ENCODE results near the gene SLC25A11.
"Not testable (repeated sequence)": the region's sequence is repeated elsewhere in the genome, so short reads cannot be mapped to it uniquely, and the experiment has no call there.

Gene SLC25A11

DNA sequence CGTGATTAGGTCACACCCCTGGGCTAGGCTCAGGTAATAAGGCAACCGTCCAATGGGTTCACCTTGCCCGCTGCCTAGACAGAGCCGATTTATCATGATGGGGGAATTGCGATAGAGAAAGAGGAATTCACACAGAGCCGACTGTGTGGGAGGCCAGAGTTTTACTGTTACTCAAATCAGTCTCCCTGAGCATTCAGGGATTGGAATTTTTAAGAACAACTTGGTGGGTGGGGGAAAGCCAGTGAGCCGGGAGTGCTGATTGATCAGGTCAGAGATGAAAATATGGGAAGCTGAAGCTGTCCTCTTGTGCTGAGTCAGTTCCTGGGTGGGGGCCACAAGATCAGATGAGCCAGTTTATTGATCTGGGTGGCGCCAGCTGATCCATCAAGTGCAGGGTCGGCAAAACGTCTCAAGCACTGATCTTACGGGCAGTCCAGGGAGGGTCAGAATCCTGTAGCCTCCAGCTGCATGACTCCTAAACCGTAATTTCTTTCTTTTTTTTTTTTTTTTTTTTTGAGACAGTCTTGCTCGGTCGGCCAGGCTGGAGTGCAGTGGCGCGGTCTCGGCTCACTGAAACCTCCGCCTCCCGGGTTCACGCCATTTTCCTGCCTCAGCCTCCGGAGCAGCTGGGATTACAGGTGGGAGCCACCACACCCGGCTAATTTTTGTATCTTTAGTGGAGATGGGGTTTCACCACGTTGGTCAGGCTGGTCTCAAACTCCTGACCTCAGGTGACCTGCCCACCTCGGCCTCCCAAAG lies 13.1 kb downstream of the SLC25A11 start:
- not testable (repeated sequence) for H3K4me3 Mint-ChIP-seq; H3K36me3 Mint-ChIP-seq; H3K27me3 Mint-ChIP-seq; H3K9me3 Mint-ChIP-seq (ENCODE audit: low read depth); H3K27ac Mint-ChIP-seq; H3K4me1 Mint-ChIP-seq (ENCODE audit: low read depth)

DNA sequence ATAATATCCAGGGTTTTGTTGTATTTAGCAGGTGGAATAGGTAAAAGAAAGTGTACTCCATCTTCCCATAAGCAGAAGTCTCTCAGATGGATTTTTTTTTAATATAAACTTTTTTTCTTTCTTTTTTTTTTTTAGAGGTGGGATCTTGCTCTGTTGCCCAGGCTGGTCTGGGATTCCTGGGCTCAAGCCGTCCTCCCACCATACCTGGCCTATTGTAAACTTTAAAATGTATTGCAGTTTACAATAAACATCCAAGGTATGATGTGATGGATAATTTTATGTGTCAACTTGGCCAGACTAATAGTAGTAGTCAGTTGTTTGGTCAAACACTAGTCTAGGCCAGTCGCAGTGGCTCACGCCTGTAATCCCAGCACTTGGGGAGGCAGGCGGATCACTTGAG lies 18.5 kb downstream of the SLC25A11 start:
- peaks cover 2% of the 10 kb centered on the region for H3K4me1 Mint-ChIP-seq (ENCODE audit: low read depth)
- no peaks in the 10 kb centered on the region for H3K36me3 Mint-ChIP-seq
- H3K27me3 Mint-ChIP-seq, result no peaks in the 10 kb centered on the region
- H3K9me3 Mint-ChIP-seq (ENCODE audit: low read depth), result no peaks in the 10 kb centered on the region
- no peak overlapping the region for H3K4me3 Mint-ChIP-seq
- H3K27ac Mint-ChIP-seq, result no peak overlapping the region

DNA sequence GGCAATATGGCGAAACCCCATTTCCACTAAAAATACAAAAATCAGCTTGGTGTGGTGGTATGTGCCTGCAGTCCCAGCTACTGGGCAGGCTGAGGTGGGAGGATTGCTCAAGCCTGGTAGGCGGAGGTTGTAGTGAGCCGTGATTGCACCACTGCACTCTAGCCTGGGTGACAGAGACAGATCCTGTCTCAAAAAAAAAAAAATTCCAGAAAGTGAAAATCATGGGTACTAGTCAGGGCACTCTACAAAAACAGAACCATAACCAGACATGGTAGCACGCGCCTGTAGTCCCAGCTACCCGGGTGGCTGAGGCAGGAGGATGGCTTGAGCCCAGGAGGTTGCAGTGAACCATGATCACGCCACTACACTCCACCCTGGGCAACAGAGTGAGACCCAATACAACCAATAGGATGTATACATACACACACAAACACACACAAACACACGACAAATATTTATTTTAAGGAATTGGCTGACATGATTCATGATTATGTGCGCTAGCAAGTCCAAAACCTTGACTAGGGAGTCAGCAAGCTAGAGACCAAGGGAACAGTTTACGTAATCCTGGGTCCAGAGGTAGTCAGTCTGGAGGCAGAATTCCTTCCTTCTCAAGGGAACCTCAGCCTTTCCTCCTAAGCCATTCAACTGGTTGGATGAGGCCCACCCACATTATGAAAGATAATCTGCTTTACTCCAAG lies 19.3 kb downstream of the SLC25A11 start:
- peaks cover 2% of the 10 kb centered on the region for H3K4me1 Mint-ChIP-seq (ENCODE audit: low read depth)
- H3K4me3 Mint-ChIP-seq, result no peak overlapping the region
- H3K36me3 Mint-ChIP-seq, result no peaks in the 10 kb centered on the region
- no peaks in the 10 kb centered on the region for H3K27me3 Mint-ChIP-seq
- H3K27ac Mint-ChIP-seq, result no peak overlapping the region
- H3K9me3 Mint-ChIP-seq (ENCODE audit: low read depth), result no peaks in the 10 kb centered on the region

DNA sequence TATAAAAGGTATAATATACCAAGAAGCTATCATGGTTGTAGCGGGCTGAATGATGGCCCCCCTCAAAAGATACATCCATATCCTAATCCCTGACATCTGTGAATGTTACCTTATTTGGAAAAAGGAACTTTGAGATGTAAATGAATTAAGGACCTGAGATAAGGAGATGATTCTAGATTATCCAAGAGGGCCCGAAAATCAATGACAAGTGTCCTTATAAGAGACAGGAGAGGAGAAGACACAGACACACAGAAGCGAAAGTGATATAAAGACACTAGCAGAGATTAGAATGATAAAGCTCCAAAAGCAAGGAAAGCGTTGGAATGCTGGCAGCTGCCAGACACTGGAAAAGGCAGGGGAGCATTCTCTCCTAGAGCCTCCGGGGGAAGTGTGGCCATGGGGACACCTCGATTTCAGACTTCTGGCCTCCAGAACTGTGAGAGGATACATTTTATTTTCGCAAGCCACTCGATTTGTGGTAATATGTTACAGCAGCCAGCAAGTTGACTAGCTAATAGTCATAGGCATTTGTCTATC lies 20.3 kb downstream of the SLC25A11 start:
- Mint-ChIP-seq H3K4me1 (ENCODE audit: low read depth) (peaks cover 2% of the 10 kb centered on the region), H3K27me3 (no peaks in the 10 kb centered on the region)

GRCh38 chr17:4914551-4914950 lies 25.3 kb downstream of the SLC25A11 start:
- H3K4me3 Mint-ChIP-seq; H3K27ac Mint-ChIP-seq; H3K9me3 Mint-ChIP-seq (ENCODE audit: low read depth); H3K36me3 Mint-ChIP-seq; H3K4me1 Mint-ChIP-seq (ENCODE audit: low read depth); H3K27me3 Mint-ChIP-seq: not testable (repeated sequence)

More for the DNA sequence above, 20.3 kb downstream of the SLC25A11 start:
- Mint-ChIP-seq H3K4me3 (no peak overlapping the region), H3K27ac (no peak overlapping the region), H3K9me3 (ENCODE audit: low read depth) (no peaks in the 10 kb centered on the region), H3K36me3 (no peaks in the 10 kb centered on the region)

- Mint-ChIP-seq H3K36me3 (no peaks in the 10 kb centered on the region), H3K9me3 (ENCODE audit: low read depth) (no peaks in the 10 kb centered on the region), H3K27ac (no peak overlapping the region), H3K4me1 (ENCODE audit: low read depth) (peaks cover 2% of the 10 kb centered on the region), H3K4me3 (no peak overlapping the region), H3K27me3 (no peaks in the 10 kb centered on the region)
Observed at GRCh38 chr17:4913994-4914393, 25.9 kb downstream of the SLC25A11 start.

- no peaks in the 10 kb centered on the region for H3K9me3 Mint-ChIP-seq (ENCODE audit: low read depth)
- no peak overlapping the region for H3K4me3 Mint-ChIP-seq
- no peaks in the 10 kb centered on the region for H3K27me3 Mint-ChIP-seq
- H3K4me1 Mint-ChIP-seq (ENCODE audit: low read depth), result peaks cover 5% of the 10 kb centered on the region
- H3K36me3 Mint-ChIP-seq, result no peaks in the 10 kb centered on the region
- no peak overlapping the region for H3K27ac Mint-ChIP-seq
Observed at GRCh38 chr17:4908711-4909496, 30.9 kb downstream of the SLC25A11 start.

GRCh38 chr17:4908301-4908700 lies 31.5 kb downstream of the SLC25A11 start:
- Mint-ChIP-seq H3K4me1 (ENCODE audit: low read depth) (peaks cover 9% of the 10 kb centered on the region), H3K27ac (no peak overlapping the region), H3K9me3 (ENCODE audit: low read depth) (no peaks in the 10 kb centered on the region), H3K4me3 (no peak overlapping the region), H3K36me3 (no peaks in the 10 kb centered on the region), H3K27me3 (no peaks in the 10 kb centered on the region)

DNA sequence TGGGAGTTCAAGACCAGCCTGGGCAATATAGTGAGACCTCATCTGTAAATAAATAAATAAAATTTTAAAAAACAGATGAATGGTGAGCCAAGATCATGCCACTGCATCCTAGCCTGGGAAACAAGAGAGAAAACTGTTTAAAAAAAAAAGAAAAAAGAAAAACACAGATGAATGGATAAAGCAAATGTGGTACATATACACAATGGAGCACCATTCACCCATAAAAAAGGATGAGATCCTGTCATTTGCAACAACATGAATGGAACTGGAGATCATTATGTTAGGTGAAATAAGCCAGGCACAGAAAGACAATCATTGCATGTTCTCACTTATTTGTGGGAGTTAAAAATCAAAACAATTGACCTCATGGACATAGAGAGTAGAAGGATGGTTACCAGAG lies 33.2 kb downstream of the SLC25A11 start:
- not testable (repeated sequence) for H3K27ac Mint-ChIP-seq, H3K4me3 Mint-ChIP-seq
- H3K4me1 Mint-ChIP-seq (ENCODE audit: low read depth), result peaks cover 22% of the 10 kb centered on the region

GRCh38 chr17:4903051-4903818 lies 36.6 kb downstream of the SLC25A11 start, which contains the start of gene CHRNE:
Gene CHRNE (minus strand): TSS chr17:4903098. CDS start chr17:4903063, 35 bp downstream.
- no peaks in the 10 kb centered on the region for H3K27me3 Mint-ChIP-seq
- peak within 1 kb of the TSS; percentile 24 for H3K27ac Mint-ChIP-seq
- H3K4me3 Mint-ChIP-seq, result peak within 1 kb of the TSS; percentile 68
- H3K9me3 Mint-ChIP-seq (ENCODE audit: low read depth), result no peaks in the 10 kb centered on the region
- H3K4me1 Mint-ChIP-seq (ENCODE audit: low read depth), result peaks cover 34% of the 10 kb centered on the region
- no peaks in the 10 kb centered on the region for H3K36me3 Mint-ChIP-seq

More for the DNA sequence above, 33.2 kb downstream of the SLC25A11 start:
- H3K9me3 Mint-ChIP-seq (ENCODE audit: low read depth); H3K27me3 Mint-ChIP-seq; H3K36me3 Mint-ChIP-seq: not testable (repeated sequence)

DNA sequence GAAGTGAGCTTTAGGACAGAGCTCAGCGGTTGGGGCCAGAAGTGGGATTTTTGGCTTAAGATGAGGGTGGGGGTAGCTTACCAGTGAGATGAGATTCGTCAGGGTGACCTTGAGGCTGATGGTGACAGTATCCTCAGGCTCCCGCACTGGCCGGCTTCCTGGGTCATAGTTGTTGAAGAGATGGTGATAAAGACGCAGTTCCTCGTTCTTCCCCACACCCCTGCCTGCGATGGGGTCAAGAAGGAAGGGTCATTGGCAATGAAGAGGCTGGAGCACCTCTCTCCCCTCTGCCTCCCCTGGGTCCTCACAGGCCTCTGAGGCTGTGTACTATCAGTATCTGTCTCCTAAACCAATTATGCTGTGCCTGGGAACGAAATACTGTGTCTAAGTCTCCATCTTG lies 37.3 kb downstream of the SLC25A11 start:
- Mint-ChIP-seq H3K36me3 (no peaks in the 10 kb centered on the region), H3K27ac (peak overlapping the region; percentile 24), H3K27me3 (no peaks in the 10 kb centered on the region), H3K4me1 (ENCODE audit: low read depth) (peaks cover 36% of the 10 kb centered on the region), H3K4me3 (peak overlapping the region; percentile 46), H3K9me3 (ENCODE audit: low read depth) (no peaks in the 10 kb centered on the region)

DNA sequence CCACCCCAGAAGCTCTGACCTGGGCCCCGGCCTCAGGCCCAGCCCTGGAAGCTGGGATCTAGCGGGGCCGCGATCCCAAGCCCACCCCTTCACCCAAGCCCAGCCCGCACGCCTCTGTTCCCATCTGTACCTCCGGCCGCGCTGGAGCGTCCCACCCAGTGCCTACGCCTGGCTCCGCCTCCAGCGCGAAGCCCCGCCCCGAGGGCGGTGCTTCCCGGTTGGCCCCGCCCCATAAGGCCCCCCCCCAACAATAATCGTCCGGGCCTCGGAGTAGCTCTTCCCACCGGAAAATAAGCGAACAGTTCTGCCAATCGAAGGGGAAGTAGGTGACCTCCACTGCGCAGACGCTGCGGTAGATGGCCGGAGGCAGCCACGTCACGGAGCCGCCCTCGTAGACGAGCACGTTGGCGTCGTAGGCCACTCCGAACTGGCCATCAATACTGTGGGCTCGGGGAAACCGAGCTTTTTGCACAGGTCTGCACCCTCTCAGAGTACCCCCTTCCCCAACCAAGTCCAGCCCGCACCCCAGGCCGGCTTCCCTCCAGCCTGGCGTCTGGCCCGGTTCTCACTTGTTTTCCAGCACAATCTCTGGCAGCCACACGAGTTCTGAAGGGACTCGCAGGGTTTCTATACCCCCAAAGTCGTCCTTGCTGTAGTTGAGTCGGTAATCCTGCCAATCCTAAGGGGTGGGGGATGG lies 38.0 kb downstream of the SLC25A11 start:
- Mint-ChIP-seq H3K4me1 (ENCODE audit: low read depth) (peaks cover 36% of the 10 kb centered on the region), H3K9me3 (ENCODE audit: low read depth) (no peaks in the 10 kb centered on the region), H3K27ac (peak overlapping the region; percentile 10), H3K36me3 (no peaks in the 10 kb centered on the region), H3K4me3 (peak overlapping the region; percentile 93), H3K27me3 (no peaks in the 10 kb centered on the region)

DNA sequence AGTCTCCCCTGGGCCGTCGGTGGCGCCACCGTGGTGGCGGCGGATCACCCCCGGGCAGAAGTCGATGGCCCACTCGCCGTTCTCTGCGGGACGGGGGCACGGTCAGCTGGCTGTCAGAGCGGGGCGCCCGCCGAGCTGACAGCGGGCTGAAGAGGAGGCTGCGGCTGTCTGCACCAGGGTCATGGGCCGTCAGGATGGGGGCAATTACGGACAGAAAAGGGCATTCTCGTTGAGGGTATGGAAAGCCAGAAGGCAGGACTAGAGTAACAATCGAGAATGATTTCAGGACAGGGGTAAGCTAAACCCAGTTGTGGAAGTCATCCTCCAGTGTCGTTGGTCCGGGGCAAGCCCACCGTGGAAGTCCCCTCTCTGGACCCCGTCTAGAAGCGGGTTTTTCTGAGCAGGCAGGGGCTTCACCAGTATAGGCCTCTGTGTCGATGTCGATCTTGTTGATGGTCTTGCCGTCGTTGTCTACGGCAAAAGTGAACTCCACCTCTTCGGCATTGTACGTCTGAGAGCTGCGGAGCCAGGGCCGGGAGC lies 38.7 kb downstream of the SLC25A11 start:
- Mint-ChIP-seq H3K36me3 (no peaks in the 10 kb centered on the region), H3K4me1 (ENCODE audit: low read depth) (peaks cover 36% of the 10 kb centered on the region), H3K9me3 (ENCODE audit: low read depth) (no peaks in the 10 kb centered on the region), H3K27ac (no peak overlapping the region), H3K4me3 (peak overlapping the region; percentile 93), H3K27me3 (no peaks in the 10 kb centered on the region)

Data from activated naive CD8-positive, alpha-beta T cell (primary cell).